Esophagus muscularis mucosa (tissue), 4 donors: ENCODE measurements around the gene IGHMBP2. TPM values are rescaled to one million over a fixed set of nuclear protein-coding genes. Genes with fewer than 3 reads are reported as not detected.

Experiments
- DNase-seq: peaks from one replicate; pipeline ENCODE4 v3.0.0-alpha.2; 2017; ENCODE audit errors: extremely low spot score
- H3K27ac ChIP-seq, 4 donors: fragments of 200-600 bp; sonication (generic); replicated peaks in 1 of 4; 1 replicate in 3 of 4; 2 replicates in 1 of 4; pipeline ENCODE4 v1.5.1; 2016 to 2019; ENCODE audit warnings: mild to moderate bottlenecking in 1 of 4
- H3K27me3 ChIP-seq, 4 donors: fragments of 200-600 bp; sonication (generic); one replicate each; pipeline versions ENCODE4 v1.5.1 to v1.6.0; 2016 to 2019
- H3K36me3 ChIP-seq, 4 donors: fragments of 200-600 bp; sonication (generic); one replicate each; pipeline ENCODE4 v1.5.1; 2016 to 2019
- H3K4me1 ChIP-seq, 4 donors: fragments of 200-600 bp; sonication (generic); one replicate each; pipeline ENCODE4 v1.5.1; 2016 to 2019
- H3K4me3 ChIP-seq, 4 donors: fragments of 200-600 bp; sonication (generic); 1 replicate in 2 of 4; 2 replicates in 2 of 4; pipeline ENCODE4 v1.5.1; 2016 to 2019; ENCODE audit warnings: mild to moderate bottlenecking in 4 of 4, moderate library complexity in 1 of 4
- H3K9me3 ChIP-seq, 4 donors: fragments of 200-600 bp; sonication (generic); 1 replicate in 3 of 4; 2 replicates in 1 of 4; pipeline ENCODE4 v1.5.1; 2016 to 2019
- EP300 ChIP-seq: sonication (generic); formaldehyde crosslinking; IDR thresholded peaks from one replicate; pipeline ENCODE4 v1.6.1; 2017; ENCODE audit warnings: antibody characterized with exemption
- POLR2A ChIP-seq: fragments of 450-650 bp; IDR thresholded peaks from one replicate; pipeline ENCODE4 v1.6.1; 2017; ENCODE audit warnings: antibody characterized with exemption, moderate library complexity, mild to moderate bottlenecking, low read depth
- POLR2AphosphoS5 ChIP-seq, 2 donors: sonication (generic); formaldehyde crosslinking; IDR thresholded peaks; one replicate each; pipeline ENCODE4 v1.6.1; 2017; ENCODE audit warnings: antibody characterized with exemption in 2 of 2
- WGBS: methylation state at CpG from one replicate; pipeline ENCODE4 v1.1.5; 2018; 5-methylcytosine and 5-hydroxymethylcytosine counted together
- intact Hi-C: fragments of 100-400 bp; cut with DNase I; formaldehyde crosslinking; loops from one replicate; pipeline ENCODE4 v1.15.1; 2023
- total RNA-seq, 4 donors: library from RNA; depleted of rRNA; stranded (reverse); fragments of >200 nt; gene quantifications; one replicate each; pipeline versions ENCODE4 v1.1.0 to v1.2.1, GENCODE V29; 2016
- TF ChIP-seq, protein P1 (sequence below), 3 experiments: fragments of 200-600 bp in 2 of 3; fragments of 450-650 bp in 1 of 3; sonication (generic) in 2 of 3; IDR thresholded peaks; one replicate each; pipeline ENCODE4 v1.5.1; 2017 to 2019; ENCODE audit warnings: antibody characterized with exemption in 3 of 3, mild to moderate bottlenecking in 2 of 3, moderate library complexity in 1 of 3

Gene IGHMBP2
- total RNA-seq, 4 donors from 2014 or later, result 11.6 to 30.8 (median 28.0) TPM

DNA sequence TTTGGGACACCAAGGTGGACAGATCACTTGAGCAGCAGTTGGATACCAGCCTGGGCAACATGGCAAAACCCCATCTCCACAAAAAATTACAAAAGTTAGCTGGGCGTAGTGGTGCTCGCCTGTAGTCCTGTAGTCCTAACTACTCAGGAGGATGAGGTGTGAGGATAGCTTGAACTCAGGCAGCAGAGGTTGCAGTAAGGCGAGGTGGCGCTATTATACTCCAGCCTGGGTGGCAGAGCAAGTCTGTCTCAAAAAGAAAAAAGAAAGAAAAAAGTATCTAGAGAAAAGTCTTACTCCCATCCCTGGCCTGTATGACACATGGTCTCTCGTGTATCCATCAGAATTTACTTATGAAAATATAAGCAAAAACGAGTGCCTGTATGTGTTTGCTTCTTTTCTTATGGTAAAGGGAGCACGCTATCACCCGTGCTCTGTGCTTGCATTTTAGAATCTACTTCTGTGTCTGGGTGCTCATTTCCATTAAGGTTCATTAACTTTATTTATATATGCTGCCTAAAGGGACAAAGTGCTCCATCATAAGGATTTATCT, 46.6 kb upstream of the IGHMBP2 start:
- 80% methylated on average over 8 of the region's 8 CpGs for WGBS
- no peak for DNase-seq
- intact Hi-C loops, result no loop called here
- Histone ChIP-seq H3K27ac (peak overlapping the region in 3 of 4 donors; percentile 49 to 74 (median 74)), H3K9me3 (no peaks in the 10 kb centered on the region), H3K4me3 (no peak overlapping the region), H3K27me3 (peaks cover 0 to 11% (median 3%) of the 10 kb centered on the region in 4 donors), H3K4me1 (peaks cover 19 to 46% (median 41%) of the 10 kb centered on the region in 4 donors), H3K36me3 (no peaks in the 10 kb centered on the region)
- TF ChIP-seq, protein P1, sequence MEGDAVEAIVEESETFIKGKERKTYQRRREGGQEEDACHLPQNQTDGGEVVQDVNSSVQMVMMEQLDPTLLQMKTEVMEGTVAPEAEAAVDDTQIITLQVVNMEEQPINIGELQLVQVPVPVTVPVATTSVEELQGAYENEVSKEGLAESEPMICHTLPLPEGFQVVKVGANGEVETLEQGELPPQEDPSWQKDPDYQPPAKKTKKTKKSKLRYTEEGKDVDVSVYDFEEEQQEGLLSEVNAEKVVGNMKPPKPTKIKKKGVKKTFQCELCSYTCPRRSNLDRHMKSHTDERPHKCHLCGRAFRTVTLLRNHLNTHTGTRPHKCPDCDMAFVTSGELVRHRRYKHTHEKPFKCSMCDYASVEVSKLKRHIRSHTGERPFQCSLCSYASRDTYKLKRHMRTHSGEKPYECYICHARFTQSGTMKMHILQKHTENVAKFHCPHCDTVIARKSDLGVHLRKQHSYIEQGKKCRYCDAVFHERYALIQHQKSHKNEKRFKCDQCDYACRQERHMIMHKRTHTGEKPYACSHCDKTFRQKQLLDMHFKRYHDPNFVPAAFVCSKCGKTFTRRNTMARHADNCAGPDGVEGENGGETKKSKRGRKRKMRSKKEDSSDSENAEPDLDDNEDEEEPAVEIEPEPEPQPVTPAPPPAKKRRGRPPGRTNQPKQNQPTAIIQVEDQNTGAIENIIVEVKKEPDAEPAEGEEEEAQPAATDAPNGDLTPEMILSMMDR (IDR thresholded peaks at IDR 0.05), result no peak
- TF ChIP-seq POLR2AphosphoS5 (IDR thresholded peaks at IDR 0.05), result no peak
- no peak for TF ChIP-seq EP300
- no peak for TF ChIP-seq POLR2A

DNA sequence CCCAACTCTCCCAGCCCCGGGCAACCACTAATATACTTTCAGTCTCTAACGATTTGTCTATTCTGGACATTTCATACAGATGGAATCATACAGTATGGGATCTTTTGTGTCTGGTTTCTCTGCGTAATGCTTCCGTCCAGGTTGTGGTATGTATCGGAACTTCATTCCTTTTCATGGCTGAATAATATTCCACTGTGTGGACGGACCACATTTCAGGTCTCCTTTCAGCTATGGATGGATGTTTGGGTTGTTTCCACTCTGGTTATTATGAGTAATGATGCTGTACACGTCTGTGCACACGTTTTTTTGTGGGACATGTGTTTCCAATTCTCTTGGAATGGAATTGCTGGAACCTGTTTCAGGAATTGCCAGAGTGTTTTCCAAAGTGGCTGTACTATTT, 44.6 kb upstream of the IGHMBP2 start:
- H3K4me1 ChIP-seq, result peaks cover 19 to 43% (median 39%) of the 10 kb centered on the region in 4 donors
- DNase-seq, result no peak
- H3K27me3 ChIP-seq, result peaks cover 0 to 6% (median 3%) of the 10 kb centered on the region in 4 donors
- H3K36me3 ChIP-seq, result no peaks in the 10 kb centered on the region
- H3K4me3 ChIP-seq, result no peak overlapping the region
- no peak overlapping the region for H3K27ac ChIP-seq
- WGBS, result 81% methylated on average over 8 of the region's 8 CpGs
- intact Hi-C loops, result no loop called here
- no peak for TF ChIP-seq POLR2A
- no peak for TF ChIP-seq EP300
- no peak for TF ChIP-seq POLR2AphosphoS5 (IDR thresholded peaks at IDR 0.05)
- TF ChIP-seq, protein P1 (IDR thresholded peaks at IDR 0.05), result no peak
- H3K9me3 ChIP-seq, result peaks cover 0 to 7% (median 0%) of the 10 kb centered on the region in 4 donors

DNA sequence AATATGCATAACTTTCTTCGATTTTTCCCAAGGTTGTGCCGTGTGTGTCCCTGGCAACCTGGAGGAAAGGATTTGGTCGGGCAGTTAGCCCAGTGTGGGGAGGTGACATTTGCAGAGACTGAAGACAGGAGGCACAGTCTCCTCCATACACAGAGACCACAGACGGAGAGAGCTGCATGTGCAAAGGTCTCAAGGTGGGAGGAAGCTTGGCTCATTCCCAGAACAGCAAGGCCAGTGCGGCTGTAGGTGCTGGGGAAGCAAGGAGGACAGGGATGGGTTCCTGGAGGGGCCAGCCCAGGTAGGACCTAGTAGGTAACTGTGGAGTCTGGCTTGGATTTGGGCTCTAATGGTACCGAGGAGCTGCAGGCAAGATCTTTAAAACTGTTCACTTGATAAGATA, 41.3 kb upstream of the IGHMBP2 start:
- intact Hi-C loops, result no loop called here
- no peak for DNase-seq
- Histone ChIP-seq H3K9me3 (peaks cover 0 to 7% (median 0%) of the 10 kb centered on the region in 4 donors), H3K36me3 (no peaks in the 10 kb centered on the region), H3K27me3 (no peaks in the 10 kb centered on the region), H3K4me1 (peaks cover 0 to 10% (median 7%) of the 10 kb centered on the region in 4 donors), H3K27ac (no peak overlapping the region), H3K4me3 (no peak overlapping the region)
- WGBS, result 82% methylated on average over 5 of the region's 6 CpGs
- TF ChIP-seq EP300 (no peak), POLR2AphosphoS5 (IDR thresholded peaks at IDR 0.05) (no peak), POLR2A (no peak)
- TF ChIP-seq, protein P1 (IDR thresholded peaks at IDR 0.05), result no peak

DNA sequence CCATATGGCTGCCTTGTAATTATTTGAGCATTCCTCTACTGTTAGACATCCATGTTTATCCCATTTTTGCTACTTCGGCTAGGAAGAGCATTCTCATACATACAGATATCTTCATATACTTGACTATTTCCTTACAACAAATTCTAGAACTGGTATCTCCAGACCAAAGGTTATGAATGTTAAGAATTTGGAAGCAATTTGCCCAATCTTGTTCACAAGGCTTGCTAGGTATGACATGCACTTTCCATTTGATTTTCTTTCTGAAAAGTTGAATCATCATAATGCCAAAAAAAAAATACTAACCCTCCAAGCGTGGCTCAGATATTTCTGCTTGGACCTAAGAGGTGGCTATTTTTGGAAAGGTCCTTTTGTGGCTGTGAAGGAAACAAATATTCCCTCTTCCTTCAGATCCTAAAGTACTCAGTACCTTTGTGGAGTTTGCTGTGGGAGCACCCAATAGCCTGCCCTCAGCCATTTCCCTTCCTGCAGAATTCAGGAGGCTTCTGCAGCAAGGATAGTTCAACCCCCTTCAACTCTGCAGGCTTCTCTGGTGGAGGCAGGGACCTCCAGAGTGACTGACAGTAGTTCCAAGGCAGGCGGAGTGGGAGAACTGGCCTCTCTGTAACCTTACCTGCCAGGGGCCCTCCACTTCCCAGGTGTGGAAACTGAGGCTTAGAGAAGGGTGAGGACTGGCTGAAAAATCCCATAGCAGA, 40.0 kb upstream of the IGHMBP2 start:
- H3K36me3 ChIP-seq, result no peaks in the 10 kb centered on the region
- H3K27me3 ChIP-seq, result no peaks in the 10 kb centered on the region
- H3K4me1 ChIP-seq, result no peaks in the 10 kb centered on the region
- H3K4me3 ChIP-seq, result no peak overlapping the region
- no peak overlapping the region for H3K27ac ChIP-seq
- peaks cover 0 to 7% (median 0%) of the 10 kb centered on the region in 4 donors for H3K9me3 ChIP-seq
- no peak for DNase-seq
- TF ChIP-seq POLR2A (no peak), POLR2AphosphoS5 (IDR thresholded peaks at IDR 0.05) (no peak), EP300 (no peak)
- TF ChIP-seq, protein P1 (IDR thresholded peaks at IDR 0.05), result no peak
- WGBS, result 90% methylated on average over 3 of the region's 3 CpGs
- intact Hi-C loops, result no loop called here
